ENCODE data around the gene THSD7A.

DNA sequence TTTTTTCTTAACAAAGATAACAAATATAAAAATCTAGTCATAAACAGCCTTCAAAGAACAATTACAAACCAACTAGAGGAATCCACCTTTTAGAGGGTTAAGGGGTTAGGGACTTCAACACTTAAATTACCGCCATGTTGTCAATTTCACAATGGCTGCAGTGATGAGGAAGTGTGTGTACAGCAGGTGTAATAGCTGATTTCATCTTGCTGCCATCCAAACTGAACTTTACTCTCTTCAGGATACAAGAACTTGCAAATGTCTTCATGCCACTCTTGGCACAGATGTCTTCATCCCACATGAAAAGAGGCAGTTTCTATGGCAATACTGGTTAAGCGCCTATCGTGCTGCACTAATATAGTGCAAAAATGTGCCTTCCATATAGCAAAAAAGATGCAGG is 457.4 kb downstream of the THSD7A start:
- TF ChIP-seq, protein P1, sequence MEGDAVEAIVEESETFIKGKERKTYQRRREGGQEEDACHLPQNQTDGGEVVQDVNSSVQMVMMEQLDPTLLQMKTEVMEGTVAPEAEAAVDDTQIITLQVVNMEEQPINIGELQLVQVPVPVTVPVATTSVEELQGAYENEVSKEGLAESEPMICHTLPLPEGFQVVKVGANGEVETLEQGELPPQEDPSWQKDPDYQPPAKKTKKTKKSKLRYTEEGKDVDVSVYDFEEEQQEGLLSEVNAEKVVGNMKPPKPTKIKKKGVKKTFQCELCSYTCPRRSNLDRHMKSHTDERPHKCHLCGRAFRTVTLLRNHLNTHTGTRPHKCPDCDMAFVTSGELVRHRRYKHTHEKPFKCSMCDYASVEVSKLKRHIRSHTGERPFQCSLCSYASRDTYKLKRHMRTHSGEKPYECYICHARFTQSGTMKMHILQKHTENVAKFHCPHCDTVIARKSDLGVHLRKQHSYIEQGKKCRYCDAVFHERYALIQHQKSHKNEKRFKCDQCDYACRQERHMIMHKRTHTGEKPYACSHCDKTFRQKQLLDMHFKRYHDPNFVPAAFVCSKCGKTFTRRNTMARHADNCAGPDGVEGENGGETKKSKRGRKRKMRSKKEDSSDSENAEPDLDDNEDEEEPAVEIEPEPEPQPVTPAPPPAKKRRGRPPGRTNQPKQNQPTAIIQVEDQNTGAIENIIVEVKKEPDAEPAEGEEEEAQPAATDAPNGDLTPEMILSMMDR (IDR thresholded peaks at IDR 0.05) = no peak
- no peak for TF ChIP-seq POLR2A (IDR thresholded peaks at IDR 0.05)

Data from lower leg skin (tissue), 3 donors.